MCF 10A (cell line): ENCODE results near the gene MRPL44. TPM values are rescaled to one million over a fixed set of nuclear protein-coding genes. Genes with fewer than 3 reads are reported as not detected.

Experiments
- BruUV-seq: library from RNA; stranded (reverse); fragments of 400-500 nt; replicated peaks from 2 replicates; lab custom pipeline; 2021; lab: Mats Ljungman, UMichigan
- CTCF ChIA-PET: fragments of 300-600 bp; sonication (Branson Sonifier 250); formaldehyde crosslinking; extraction: SDS; loops from one replicate; lab custom pipeline; 2021; ENCODE audit warnings: antibody characterized with exemption, inconsistent platforms; lab: Yijun Ruan, JAX
- POLR2A ChIA-PET: fragments of 300-600, 350-650 bp; sonication (Branson Sonifier 250); formaldehyde crosslinking; extraction: SDS; loops from one replicate; lab custom pipeline; 2020; ENCODE audit warnings: antibody characterized with exemption, inconsistent platforms; lab: Yijun Ruan, JAX
- DNase-seq: peaks from one replicate; pipeline ENCODE4 v3.0.0-alpha.2; 2018; ENCODE audit not compliant: unreplicated experiment
- H3K27ac Mint-ChIP-seq: one replicate; pipeline ENCODE4 v1.8.0; 2022; ENCODE audit warnings: mild to moderate bottlenecking, low read depth, mixed read lengths; ENCODE audit not compliant: unreplicated experiment
- H3K27me3 Mint-ChIP-seq: one replicate; pipeline ENCODE4 v1.8.0; 2022; ENCODE audit warnings: mixed read lengths; ENCODE audit not compliant: insufficient read depth, unreplicated experiment
- H3K36me3 Mint-ChIP-seq: one replicate; pipeline ENCODE4 v1.8.0; 2022; ENCODE audit warnings: mild to moderate bottlenecking, moderate library complexity, mixed read lengths; ENCODE audit not compliant: insufficient read depth, unreplicated experiment
- H3K4me1 Mint-ChIP-seq: one replicate; pipeline ENCODE4 v1.8.0; 2022; ENCODE audit warnings: mixed read lengths; ENCODE audit not compliant: insufficient read depth, unreplicated experiment
- H3K4me3 Mint-ChIP-seq: one replicate; pipeline ENCODE4 v1.8.0; 2022; ENCODE audit warnings: mild to moderate bottlenecking, moderate library complexity, mixed read lengths; ENCODE audit not compliant: unreplicated experiment
- H3K9me3 Mint-ChIP-seq: one replicate; pipeline ENCODE4 v1.8.0; 2022; ENCODE audit warnings: mixed read lengths; ENCODE audit not compliant: unreplicated experiment
- intact Hi-C: fragments of 100-400 bp; cut with micrococcal nuclease; formaldehyde crosslinking; loops from 2 replicates; pipeline ENCODE4 v1.14.1; 2022
- total RNA-seq: library from RNA; stranded (reverse); gene quantifications from 2 replicates; pipeline ENCODE4 v1.2.3, GENCODE V29; 2022
- TF ChIP-seq, protein P1 (sequence below): fragments of 200-600 bp; IDR thresholded peaks from one replicate; pipeline ENCODE4 v1.8.0; 2022; ENCODE audit warnings: antibody characterized with exemption, mild to moderate bottlenecking; ENCODE audit not compliant: unreplicated experiment

Gene MRPL44
- total RNA-seq, 1 experiment from 2014 or later: 27.4 TPM

DNA sequence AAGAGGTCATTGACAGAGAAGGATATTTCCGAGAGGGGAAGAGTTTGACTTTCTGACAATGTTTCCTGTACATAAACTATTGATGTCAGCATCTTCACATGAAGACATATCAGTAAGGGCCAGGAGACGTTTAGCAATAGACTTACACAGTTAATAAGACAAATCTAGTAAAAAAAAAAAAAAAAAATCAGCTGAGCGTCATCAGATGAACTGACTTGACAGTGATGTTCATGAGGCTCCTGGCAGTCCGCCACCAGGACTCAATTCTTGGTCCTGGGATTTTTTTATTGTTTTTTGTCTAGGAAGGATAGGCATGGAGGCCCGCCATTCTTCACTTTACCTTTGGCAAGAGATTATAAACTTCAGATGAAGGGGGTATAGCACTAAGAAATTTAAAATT lies 14.5 kb downstream of the MRPL44 start:
- Mint-ChIP-seq H3K36me3 (peaks cover 40% of the 10 kb centered on the region), H3K9me3 (no peaks in the 10 kb centered on the region), H3K4me1 (no peaks in the 10 kb centered on the region), H3K27me3 (no peaks in the 10 kb centered on the region), H3K27ac (no peak overlapping the region), H3K4me3 (no peak overlapping the region)
- CTCF ChIA-PET: interaction anchor here (0.7 to 7.3 kb wide), 13 partner anchors 9 to 675 kb away, joined by 3 to 126 read pairs (median 7); no protein-coding TSS in a partner anchor
- no peak for DNase-seq
- no TSS peak for BruUV-seq
- TF ChIP-seq, protein P1, sequence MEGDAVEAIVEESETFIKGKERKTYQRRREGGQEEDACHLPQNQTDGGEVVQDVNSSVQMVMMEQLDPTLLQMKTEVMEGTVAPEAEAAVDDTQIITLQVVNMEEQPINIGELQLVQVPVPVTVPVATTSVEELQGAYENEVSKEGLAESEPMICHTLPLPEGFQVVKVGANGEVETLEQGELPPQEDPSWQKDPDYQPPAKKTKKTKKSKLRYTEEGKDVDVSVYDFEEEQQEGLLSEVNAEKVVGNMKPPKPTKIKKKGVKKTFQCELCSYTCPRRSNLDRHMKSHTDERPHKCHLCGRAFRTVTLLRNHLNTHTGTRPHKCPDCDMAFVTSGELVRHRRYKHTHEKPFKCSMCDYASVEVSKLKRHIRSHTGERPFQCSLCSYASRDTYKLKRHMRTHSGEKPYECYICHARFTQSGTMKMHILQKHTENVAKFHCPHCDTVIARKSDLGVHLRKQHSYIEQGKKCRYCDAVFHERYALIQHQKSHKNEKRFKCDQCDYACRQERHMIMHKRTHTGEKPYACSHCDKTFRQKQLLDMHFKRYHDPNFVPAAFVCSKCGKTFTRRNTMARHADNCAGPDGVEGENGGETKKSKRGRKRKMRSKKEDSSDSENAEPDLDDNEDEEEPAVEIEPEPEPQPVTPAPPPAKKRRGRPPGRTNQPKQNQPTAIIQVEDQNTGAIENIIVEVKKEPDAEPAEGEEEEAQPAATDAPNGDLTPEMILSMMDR: no peak
- POLR2A ChIA-PET: no interaction called here
- intact Hi-C loops: loop anchor here (2.0 kb wide), 1 partner anchor 67 kb away; the partner anchor contains the start of gene SERPINE2

- intact Hi-C loops: no loop called here
Measured at GRCh38 chr2:223972656-223973102, 15.4 kb downstream of the MRPL44 start.

DNA sequence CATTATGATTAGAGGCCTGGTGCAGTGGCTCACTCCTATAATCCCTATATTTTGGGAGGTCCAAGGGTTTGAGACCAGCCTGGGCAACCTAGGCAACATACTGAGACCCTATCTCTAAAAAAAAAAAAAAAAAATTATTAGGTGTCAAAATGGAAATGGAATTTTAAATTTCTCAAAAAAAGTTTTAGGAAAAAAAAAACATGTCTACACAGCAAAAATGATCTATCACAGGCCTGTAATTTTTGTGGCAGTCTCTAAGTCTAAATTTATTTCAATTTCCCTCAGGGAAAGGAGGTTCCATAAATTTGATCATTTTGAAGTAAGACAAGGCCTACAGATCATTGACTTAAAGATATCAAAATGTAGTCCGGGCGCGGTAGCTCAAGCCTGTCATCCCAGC lies 16.3 kb downstream of the MRPL44 start:
- no TSS peak for BruUV-seq
- peaks cover 30% of the 10 kb centered on the region for H3K36me3 Mint-ChIP-seq
- H3K27me3 Mint-ChIP-seq: no peaks in the 10 kb centered on the region
- no peak for DNase-seq
- POLR2A ChIA-PET: interaction anchor here (0.7 to 0.8 kb wide), 2 partner anchors 11 to 1021 kb away, joined by 3 read pairs; no protein-coding TSS in a partner anchor
- CTCF ChIA-PET: interaction anchor here (0.6 to 7.3 kb wide), 3 partner anchors 18 to 310 kb away, joined by 4 to 126 read pairs (median 97); no protein-coding TSS in a partner anchor
- no peak overlapping the region for H3K4me3 Mint-ChIP-seq
- H3K9me3 Mint-ChIP-seq: no peaks in the 10 kb centered on the region
- H3K27ac Mint-ChIP-seq: no peak overlapping the region
- intact Hi-C loops: no loop called here
- TF ChIP-seq, protein P1: no peak
- no peaks in the 10 kb centered on the region for H3K4me1 Mint-ChIP-seq

More at GRCh38 chr2:223972656-223973102, 15.4 kb downstream of the MRPL44 start:
- H3K27me3 Mint-ChIP-seq: no peaks in the 10 kb centered on the region
- ChIA-PET CTCF (interaction anchor here (0.6 to 7.3 kb wide), 7 partner anchors 10 to 678 kb away, joined by 3 to 126 read pairs (median 5); no protein-coding TSS in a partner anchor), POLR2A (interaction anchor here (0.6 kb wide), 1 partner anchor 35 kb away, joined by 3 read pairs; no protein-coding TSS in a partner anchor)
- no peak overlapping the region for H3K4me3 Mint-ChIP-seq
- BruUV-seq: no TSS peak
- no peaks in the 10 kb centered on the region for H3K9me3 Mint-ChIP-seq
- H3K4me1 Mint-ChIP-seq: no peaks in the 10 kb centered on the region
- DNase-seq: no peak
- H3K27ac Mint-ChIP-seq: no peak overlapping the region
- TF ChIP-seq, protein P1: no peak
- peaks cover 38% of the 10 kb centered on the region for H3K36me3 Mint-ChIP-seq

- DNase-seq: peak; percentile 18
- no TSS peak for BruUV-seq
- Mint-ChIP-seq H3K36me3 (peaks cover 43% of the 10 kb centered on the region), H3K4me1 (no peaks in the 10 kb centered on the region), H3K27ac (no peak overlapping the region), H3K4me3 (no peak overlapping the region), H3K27me3 (no peaks in the 10 kb centered on the region), H3K9me3 (no peaks in the 10 kb centered on the region)
- intact Hi-C loops: no loop called here
- TF ChIP-seq, protein P1: no peak
- ChIA-PET CTCF (interaction anchor here (0.6 to 2.8 kb wide), 6 partner anchors 8 to 1683 kb away, joined by 3 to 19 read pairs (median 9); no protein-coding TSS in a partner anchor), POLR2A (interaction anchor here (0.7 kb wide), 1 partner anchor 17 kb away, joined by 3 read pairs; no protein-coding TSS in a partner anchor)
Measured at GRCh38 chr2:223976635-223977226, 19.5 kb downstream of the MRPL44 start.
